IMR-90 (cell line): ENCODE results near the gene ROBO4. TPM values are rescaled to one million over a fixed set of nuclear protein-coding genes. Genes with fewer than 3 reads are reported as not detected.
A peak's percentile ranks its signal among the peaks of the same experiment; 100 is the strongest.

Experiments
- ATAC-seq: fragments of 200-7000 bp; cut with Tn5 transposase; 2 replicates; pipeline ENCODE4 v1.9.1; 2020; ENCODE audit warnings: low read depth, mild to moderate bottlenecking, moderate library complexity
- BruUV-seq: library from RNA; stranded (reverse); fragments of 400-500 nt; replicated peaks from 2 replicates; lab custom pipeline; 2021; lab: Mats Ljungman, UMichigan
- CTCF ChIA-PET: fragments of 300-600 bp; formaldehyde crosslinking; extraction: SDS; loops from one replicate; lab custom pipeline; 2021; ENCODE audit warnings: antibody characterized with exemption; lab: Yijun Ruan, JAX
- POLR2A ChIA-PET: fragments of 300-600 bp; sonication (Branson Sonifier 250); formaldehyde crosslinking; loops from one replicate; lab custom pipeline; 2022; ENCODE audit warnings: antibody characterized with exemption; ENCODE audit not compliant: unreplicated experiment; lab: Charles Lee
- DNase-seq: peaks from one replicate; pipeline ENCODE4 v3.0.0; 2013
- H2AFZ ChIP-seq: replicated peaks from 2 replicates; pipeline ENCODE3; 2013; ENCODE audit warnings: low read length, mild to moderate bottlenecking; ENCODE audit not compliant: poor library complexity
- H2AK5ac ChIP-seq: 2 replicates; pipeline ENCODE4 v1.6.1; 2013; ENCODE audit warnings: low read depth, low read length, inconsistent platforms
- H2AK9ac ChIP-seq: replicated peaks from 2 replicates; pipeline ENCODE3; 2013; ENCODE audit warnings: mild to moderate bottlenecking, low read depth, low read length, moderate library complexity; ENCODE audit not compliant: poor library complexity
- H2BK120ac ChIP-seq: 2 replicates; pipeline ENCODE4 v1.6.1; 2013; ENCODE audit warnings: low read depth, low read length, inconsistent platforms
- H2BK15ac ChIP-seq: 3 replicates; pipeline ENCODE4 v1.6.1; 2013; ENCODE audit warnings: low read depth, low read length, inconsistent platforms
- H2BK20ac ChIP-seq: 2 replicates; pipeline ENCODE4 v1.6.1; 2013; ENCODE audit warnings: low read depth, mild to moderate bottlenecking, inconsistent platforms, low read length, moderate library complexity
- H2BK5ac ChIP-seq: 2 replicates; pipeline ENCODE4 v1.6.1; 2013; ENCODE audit warnings: mild to moderate bottlenecking, low read depth, low read length, inconsistent platforms; ENCODE audit not compliant: poor library complexity, severe bottlenecking
- H3K14ac ChIP-seq: replicated peaks from 2 replicates; pipeline ENCODE4 v1.6.1; 2013; ENCODE audit warnings: low read depth, low read length, inconsistent platforms
- H3K18ac ChIP-seq: 2 replicates; pipeline ENCODE4 v1.6.1; 2013; ENCODE audit warnings: low read depth, low read length, control low read depth
- H3K23ac ChIP-seq: 2 replicates; pipeline ENCODE4 v1.6.1; 2013; ENCODE audit warnings: low read depth, low read length, inconsistent platforms
- H3K27ac ChIP-seq: 2 replicates; pipeline ENCODE4 v1.5.1; 2013; ENCODE audit warnings: mild to moderate bottlenecking, control low read depth, low read length; ENCODE audit not compliant: insufficient read depth
- H3K27me3 ChIP-seq: 2 replicates; pipeline ENCODE4 v1.6.1; 2013; ENCODE audit warnings: low read length; ENCODE audit not compliant: control insufficient read depth, insufficient read depth
- H3K36me3 ChIP-seq: 2 replicates; pipeline ENCODE4 v1.6.1; 2013; ENCODE audit warnings: low read length, mixed read lengths; ENCODE audit not compliant: control insufficient read depth, insufficient read depth
- H3K4ac ChIP-seq: 2 replicates; pipeline ENCODE4 v1.6.1; 2013; ENCODE audit warnings: low read depth, low read length, inconsistent platforms
- H3K4me1 ChIP-seq: 2 replicates; pipeline ENCODE4 v1.6.1; 2013; ENCODE audit warnings: low read length, mixed read lengths; ENCODE audit not compliant: control insufficient read depth, insufficient read depth
- H3K4me2 ChIP-seq: 2 replicates; pipeline ENCODE4 v1.6.1; 2013; ENCODE audit warnings: low read depth, mild to moderate bottlenecking, control low read depth, low read length, moderate library complexity
- H3K4me3 ChIP-seq: 2 replicates; pipeline ENCODE4 v1.5.1; 2013; ENCODE audit warnings: low read depth, mild to moderate bottlenecking, control low read depth, low read length, moderate library complexity; ENCODE audit not compliant: insufficient read depth
- H3K56ac ChIP-seq: 2 replicates; pipeline ENCODE4 v1.6.1; 2013; ENCODE audit warnings: low read length, inconsistent platforms; ENCODE audit not compliant: insufficient read depth; ENCODE audit errors: extremely low read depth
- H3K79me1 ChIP-seq, 2 experiments: 2 replicates each; pipeline ENCODE4 v1.6.1; 2013; ENCODE audit warnings: low read length in 2 of 2, inconsistent platforms in 1 of 2, low read depth in 1 of 2
- H3K9ac ChIP-seq: 2 replicates; pipeline ENCODE4 v1.6.1; 2013; ENCODE audit warnings: low read depth, low read length, control low read depth
- H3K9me1 ChIP-seq: 2 replicates; pipeline ENCODE4 v1.6.1; 2013; ENCODE audit warnings: low read length, inconsistent platforms; ENCODE audit not compliant: insufficient read depth
- H3K9me3 ChIP-seq: 2 replicates; pipeline ENCODE4 v1.6.1; 2013; ENCODE audit warnings: low read length; ENCODE audit not compliant: control insufficient read depth, insufficient read depth
- H4K20me1 ChIP-seq: 2 replicates; pipeline ENCODE4 v1.6.1; 2013; ENCODE audit warnings: low read length, inconsistent platforms; ENCODE audit not compliant: insufficient read depth
- H4K5ac ChIP-seq: 2 replicates; pipeline ENCODE4 v1.6.1; 2013; ENCODE audit warnings: mild to moderate bottlenecking, low read depth, low read length, control low read depth
- H4K8ac ChIP-seq, 2 experiments: 2 replicates each; pipeline ENCODE4 v1.6.1; 2013; ENCODE audit warnings: low read depth in 2 of 2, low read length in 2 of 2, control low read depth in 1 of 2, inconsistent platforms in 1 of 2
- H4K91ac ChIP-seq: 2 replicates; pipeline ENCODE4 v1.6.1; 2013; ENCODE audit warnings: low read depth, low read length, inconsistent platforms; ENCODE audit not compliant: insufficient read depth
- BHLHE40 ChIP-seq: fragments of 150-350 bp; IDR thresholded peaks from 2 replicates; pipeline ENCODE4 v1.6.1; 2016; ENCODE audit warnings: mild to moderate bottlenecking, low read depth, low read length
- ELK1 ChIP-seq: fragments of 150-350 bp; IDR thresholded peaks from 2 replicates; pipeline ENCODE4 v1.6.1; 2016; ENCODE audit warnings: low read depth, mild to moderate bottlenecking, low read length, moderate library complexity, borderline replicate concordance
- MAFK ChIP-seq: IDR thresholded peaks from 2 replicates; pipeline ENCODE4 v1.6.1; 2012; ENCODE audit warnings: low read depth, low read length, improper control_type of control experiment
- MXI1 ChIP-seq: IDR thresholded peaks from 2 replicates; pipeline ENCODE4 v1.6.1; 2012; ENCODE audit warnings: low read depth, mild to moderate bottlenecking, low read length, moderate library complexity, borderline replicate concordance
- NFE2L2 ChIP-seq: fragments of 150-350 bp; IDR thresholded peaks from 2 replicates; pipeline ENCODE4 v1.6.1; 2016; ENCODE audit warnings: low read depth, mild to moderate bottlenecking, low read length
- POLR2A ChIP-seq: IDR thresholded peaks from 2 replicates; pipeline ENCODE4 v1.6.1; 2012; ENCODE audit warnings: mild to moderate bottlenecking, low read depth, low read length
- RCOR1 ChIP-seq: IDR thresholded peaks from 2 replicates; pipeline ENCODE4 v1.6.1; 2012; ENCODE audit warnings: mild to moderate bottlenecking, low read length, improper control_type of control experiment; ENCODE audit not compliant: insufficient replicate concordance
- WGBS, 2 experiments: methylation state at CpG; one replicate each; pipeline versions ENCODE4 v1.1.5 to v1.1.7; 2013; ENCODE audit warnings: missing lambda C conversion rate in 2 of 2; ENCODE audit not compliant: insufficient read length in 1 of 2; ENCODE audit errors: extremely low coverage in 2 of 2; 5-methylcytosine and 5-hydroxymethylcytosine counted together
- dilution Hi-C: fragments of 300-500 bp; cut with HindIII; formaldehyde crosslinking; loops from one replicate; pipeline ENCODE4 v1.14.3; 2018; ENCODE audit warnings: low sequenced_read_pairs; ENCODE audit not compliant: unreplicated experiment
- in situ Hi-C: fragments of 300-500 bp; cut with MboI; formaldehyde crosslinking; loops from 3 replicates; pipeline ENCODE4 v1.14.3; 2019; ENCODE audit warnings: low sequenced_read_pairs, inconsistent platforms, mixed read lengths
- intact Hi-C: fragments of 100-400 bp; cut with micrococcal nuclease; formaldehyde crosslinking; loops from 2 replicates; pipeline ENCODE4 v1.10.0; 2022
- polyA plus RNA-seq, 3 experiments: library from polyadenylated mRNA; depleted of rRNA; stranded (reverse); fragments of >200 nt; gene quantifications; 2 replicates each; pipeline ENCODE4 v1.2.3, GENCODE V29; 2012; ENCODE audit warnings: low replicate concordance in 1 of 3
- total RNA-seq: library from RNA; depleted of rRNA; stranded (reverse); fragments of >200 nt; gene quantifications from 2 replicates; pipeline ENCODE4 v1.2.3, GENCODE V29; 2012

Gene ROBO4
- total and polyA plus RNA-seq, 2 of the 4 experiments (the other 2 are of a cell fraction) = 0.72 to 0.82 TPM

- peak overlapping the region; percentile 57; the same call in 1 of the 2 replicates for H3K4me2 ChIP-seq
These were observed 19.5 kb downstream of the ROBO4 start for GRCh38 chr11:124877910-124878758.

More at GRCh38 chr11:124877910-124878758, 19.5 kb downstream of the ROBO4 start:
- peaks cover 3% of the 10 kb centered on the region; the same call in 1 of the 2 replicates for H3K9me1 ChIP-seq
- no peak overlapping the region for H3K4ac ChIP-seq
- no TSS peak for BruUV-seq
- DNase-seq (no peak), ATAC-seq (no peak)
- peak overlapping the region; percentile 37; the same call in 1 of the 2 replicates for H2AK5ac ChIP-seq
- no peak overlapping the region for H3K9ac ChIP-seq
- POLR2A ChIA-PET = no interaction called here
- H4K91ac ChIP-seq = no peak overlapping the region
- 0 out of 2 replicates have a peak overlapping the region, but pooled peaks have one; percentile 52 for H3K14ac ChIP-seq
- 100% methylated on average over 1 of the region's 17 CpGs; no CpG with 5 or more reads in 1 of the 2 experiments for WGBS, 2 experiments
- H3K27ac ChIP-seq = no peak overlapping the region
- no peaks in the 10 kb centered on the region for H4K20me1 ChIP-seq
- no peak overlapping the region for H3K4me3 ChIP-seq
- H2BK20ac ChIP-seq = no peak overlapping the region
- intact Hi-C loops (loop anchor here (2.0 to 10.0 kb wide), 3 partner anchors 43 to 527 kb away; no protein-coding TSS in a partner anchor), in situ Hi-C loops (loop anchor here (5.0 kb wide), 1 partner anchor 74 kb away; the partner anchor contains the start of gene CCDC15), dilution Hi-C loops (no loop called here)
- H3K79me1 ChIP-seq = peaks cover 6 to 21% of the 10 kb centered on the region in 2 experiments; a peak in 3 of 4 replicates
- H3K56ac ChIP-seq = no peak overlapping the region
- no peak overlapping the region for H3K23ac ChIP-seq
- H4K5ac ChIP-seq = no peak overlapping the region
- H3K36me3 ChIP-seq = no peaks in the 10 kb centered on the region
- peaks cover 5% of the 10 kb centered on the region for H3K27me3 ChIP-seq
- H2BK5ac ChIP-seq = no peak overlapping the region
- TF ChIP-seq NFE2L2 = no peak
- TF ChIP-seq ELK1 = no peak
- TF ChIP-seq BHLHE40 = no peak
- TF ChIP-seq POLR2A = no peak
- no peak for TF ChIP-seq MAFK
- no peak for TF ChIP-seq RCOR1
- no peak for TF ChIP-seq MXI1
- no peak overlapping the region for H2BK15ac ChIP-seq
- no peak overlapping the region for H3K18ac ChIP-seq
- no peak overlapping the region for H2BK120ac ChIP-seq
- peaks cover 3% of the 10 kb centered on the region for H3K4me1 ChIP-seq
- H2AFZ ChIP-seq = no peak overlapping the region
- H3K9me3 ChIP-seq = no peaks in the 10 kb centered on the region
- peak overlapping the region; percentile 89 for H2AK9ac ChIP-seq
- CTCF ChIA-PET = interaction anchor here (1.5 kb wide), 1 partner anchor 12 kb away, joined by 4 read pairs; no protein-coding TSS in a partner anchor
- no peak overlapping the region; a peak in 1 of 4 replicates for H4K8ac ChIP-seq
